ENCODE data around the gene TXN2. TPM values are rescaled to one million over a fixed set of nuclear protein-coding genes. Genes with fewer than 3 reads are reported as not detected.

TXN2 gene
- total RNA-seq, 4 donors from 2014 or later = 36.4 to 78.3 (median 63.4) TPM

- H3K27me3 ChIP-seq = no peaks in the 10 kb centered on the region
- no peak overlapping the region for H3K4me3 ChIP-seq
- TF ChIP-seq CTCF (IDR thresholded peaks at IDR 0.05) = no peak
- no peak for TF ChIP-seq POLR2AphosphoS5 (IDR thresholded peaks at IDR 0.05)
- no peak for TF ChIP-seq EP300 (IDR thresholded peaks at IDR 0.05)
- no peak for TF ChIP-seq POLR2A (IDR thresholded peaks at IDR 0.05)
- ATAC-seq = no peak
- H3K9me3 ChIP-seq = no peaks in the 10 kb centered on the region
- H3K4me1 ChIP-seq = peaks cover 3 to 50% (median 8%) of the 10 kb centered on the region in 3 donors
- 95 to 96% methylated on average over 4 of the region's 4 CpGs for WGBS, 2 donors (ENCODE audit: low coverage in 1 of 2)
- H3K36me3 ChIP-seq = peaks cover 0 to 60% of the 10 kb centered on the region in 2 donors
- H3K27ac ChIP-seq = peak overlapping the region in 2 of 4 donors; percentile 38 to 51
Measured at GRCh38 chr22:36478966-36479365, 2.5 kb downstream of the TXN2 start.

GRCh38 chr22:36475341-36475740, 6.1 kb downstream of the TXN2 start:
- Histone ChIP-seq H3K4me3 (no peak overlapping the region), H3K27ac (peak overlapping the region in 3 of 4 donors; percentile 87 to 95 (median 92)), H3K27me3 (no peaks in the 10 kb centered on the region), H3K9me3 (no peaks in the 10 kb centered on the region), H3K4me1 (peaks cover 0 to 67% (median 12%) of the 10 kb centered on the region in 3 donors), H3K36me3 (peaks cover 0 to 84% of the 10 kb centered on the region in 2 donors)
- no peak for ATAC-seq
- TF ChIP-seq POLR2AphosphoS5 (IDR thresholded peaks at IDR 0.05) (no peak), POLR2A (IDR thresholded peaks at IDR 0.05) (no peak), EP300 (IDR thresholded peaks at IDR 0.05) (no peak), CTCF (IDR thresholded peaks at IDR 0.05) (no peak)
- 90 to 98% methylated on average over 5 to 6 of the region's 6 CpGs for WGBS, 2 donors (ENCODE audit: low coverage in 1 of 2)

- no peak for ATAC-seq
- Histone ChIP-seq H3K4me3 (peak overlapping the region; percentile 0 to 39), H3K36me3 (peaks cover 0 to 63% of the 10 kb centered on the region in 2 donors), H3K27ac (peak overlapping the region; percentile 87 to 95 (median 92)), H3K4me1 (peaks cover 0 to 70% (median 28%) of the 10 kb centered on the region in 3 donors), H3K27me3 (no peaks in the 10 kb centered on the region), H3K9me3 (no peaks in the 10 kb centered on the region)
- no peak for TF ChIP-seq POLR2AphosphoS5 (IDR thresholded peaks at IDR 0.05)
- TF ChIP-seq CTCF (IDR thresholded peaks at IDR 0.05) = no peak
- TF ChIP-seq POLR2A (IDR thresholded peaks at IDR 0.05) = no peak
- TF ChIP-seq EP300 (IDR thresholded peaks at IDR 0.05) = no peak
- WGBS, 2 donors (ENCODE audit: low coverage in 1 of 2) = 52 to 70% methylated on average over 6 to 10 of the region's 13 CpGs
Measured at GRCh38 chr22:36472689-36473088, 8.8 kb downstream of the TXN2 start.

GRCh38 chr22:36471341-36471821, 10.1 kb downstream of the TXN2 start:
- 43 to 48% methylated on average over 9 to 13 of the region's 14 CpGs for WGBS, 2 donors (ENCODE audit: low coverage in 1 of 2)
- peak; percentile 56 for ATAC-seq
- Histone ChIP-seq H3K27ac (peak overlapping the region; percentile 87 to 95 (median 92)), H3K4me3 (peak overlapping the region; percentile 4 to 39), H3K4me1 (peaks cover 0 to 84% (median 32%) of the 10 kb centered on the region in 3 donors), H3K36me3 (peaks cover 0 to 61% of the 10 kb centered on the region in 2 donors), H3K27me3 (no peaks in the 10 kb centered on the region), H3K9me3 (no peaks in the 10 kb centered on the region)
- no peak for TF ChIP-seq EP300 (IDR thresholded peaks at IDR 0.05)
- TF ChIP-seq POLR2A (IDR thresholded peaks at IDR 0.05) = peak in 1 of 2 donors; percentile 4
- peak; percentile 68 for TF ChIP-seq POLR2AphosphoS5 (IDR thresholded peaks at IDR 0.05)
- peak in 1 of 4 experiments; percentile 18 for TF ChIP-seq CTCF (IDR thresholded peaks at IDR 0.05)

GRCh38 chr22:36470994-36471331, 10.5 kb downstream of the TXN2 start:
- Histone ChIP-seq H3K27ac (peak overlapping the region; percentile 87 to 95 (median 92)), H3K4me3 (peak overlapping the region; percentile 4 to 39), H3K4me1 (peaks cover 0 to 88% (median 37%) of the 10 kb centered on the region in 3 donors), H3K36me3 (peaks cover 0 to 57% of the 10 kb centered on the region in 2 donors), H3K9me3 (no peaks in the 10 kb centered on the region), H3K27me3 (no peaks in the 10 kb centered on the region)
- WGBS, 2 donors (ENCODE audit: low coverage in 1 of 2) = 20 to 44% methylated on average over 2 to 6 of the region's 10 CpGs
- TF ChIP-seq POLR2AphosphoS5 (IDR thresholded peaks at IDR 0.05) (peak; percentile 83), EP300 (IDR thresholded peaks at IDR 0.05) (no peak), POLR2A (IDR thresholded peaks at IDR 0.05) (peak; percentile 28 to 44), CTCF (IDR thresholded peaks at IDR 0.05) (no peak)
- peak; percentile 71 for ATAC-seq
